Chondrocyte (in vitro differentiated cells): ENCODE results near the gene RAD54L. TPM values are rescaled to one million over a fixed set of nuclear protein-coding genes. Genes with fewer than 3 reads are reported as not detected.

Experiments
- DNase-seq: peaks from one replicate; pipeline ENCODE4 v3.0.0; 2021; ENCODE audit warnings: mixed read lengths, low spot score
- H3K27ac Mint-ChIP-seq: one replicate; pipeline ENCODE4 v1.8.0; 2021; ENCODE audit warnings: mild to moderate bottlenecking, moderate library complexity, mixed read lengths; ENCODE audit not compliant: unreplicated experiment
- H3K27me3 Mint-ChIP-seq: 2 replicates; pipeline ENCODE4 v1.8.0; 2021; ENCODE audit warnings: low read depth, mixed read lengths
- H3K36me3 Mint-ChIP-seq: 2 replicates; pipeline ENCODE4 v1.8.0; 2021; ENCODE audit warnings: low read depth, mixed read lengths
- H3K4me1 Mint-ChIP-seq: 2 replicates; pipeline ENCODE4 v1.8.0; 2021; ENCODE audit warnings: low read depth, mild to moderate bottlenecking, mixed read lengths
- H3K4me3 Mint-ChIP-seq: one replicate; pipeline ENCODE4 v1.8.0; 2021; ENCODE audit warnings: mild to moderate bottlenecking, moderate library complexity, mixed read lengths; ENCODE audit not compliant: unreplicated experiment
- H3K9me3 Mint-ChIP-seq: 2 replicates; pipeline ENCODE4 v1.8.0; 2021; ENCODE audit warnings: low read depth, mixed read lengths
- CTCF ChIP-seq: fragments of 200-600 bp; sonication (generic); IDR thresholded peaks from 2 replicates; pipeline ENCODE4 v1.5.0; 2021; ENCODE audit warnings: antibody characterized with exemption, mild to moderate bottlenecking, moderate library complexity
- total RNA-seq: library from RNA; stranded (reverse); gene quantifications from 3 replicates; pipeline ENCODE4 v1.2.1, GENCODE V29; 2021

RAD54L gene
- total RNA-seq, 1 donor from 2014 or later, result 2.7 TPM

GRCh38 chr1:46301406-46301807, 53.8 kb downstream of the RAD54L start:
- H3K36me3 Mint-ChIP-seq, result peaks cover 16% of the 10 kb centered on the region

GRCh38 chr1:46301808-46302640, 54.5 kb downstream of the RAD54L start:
- peak overlapping the region; percentile 86 for H3K4me3 Mint-ChIP-seq
- peaks cover 48% of the 10 kb centered on the region for H3K4me1 Mint-ChIP-seq
- peak overlapping the region; percentile 99 for H3K27ac Mint-ChIP-seq
- peak; percentile 48 for TF ChIP-seq CTCF
- H3K27me3 Mint-ChIP-seq, result no peaks in the 10 kb centered on the region
- H3K9me3 Mint-ChIP-seq, result no peaks in the 10 kb centered on the region
- peak; percentile 93 for DNase-seq
- peaks cover 10% of the 10 kb centered on the region for H3K36me3 Mint-ChIP-seq

More at GRCh38 chr1:46301406-46301807, 53.8 kb downstream of the RAD54L start:
- Mint-ChIP-seq H3K27me3 (no peaks in the 10 kb centered on the region), H3K4me1 (peaks cover 45% of the 10 kb centered on the region), H3K4me3 (peak overlapping the region; percentile 86), H3K9me3 (no peaks in the 10 kb centered on the region), H3K27ac (peak overlapping the region; percentile 99)
- no peak for DNase-seq
- TF ChIP-seq CTCF, result no peak

- no peaks in the 10 kb centered on the region for H3K27me3 Mint-ChIP-seq
Observed at GRCh38 chr1:46302641-46303037, 55.1 kb downstream of the RAD54L start.

GRCh38 chr1:46303038-46303871, 55.7 kb downstream of the RAD54L start, which contains the start of the genes LRRC41 and UQCRH:
Gene LRRC41 (minus strand): TSS chr1:46303616. CDS start chr1:46303322, 294 bp downstream.
Gene UQCRH (plus strand): TSS chr1:46303698. CDS start chr1:46303767, 69 bp downstream.
- peak; percentile 97 for DNase-seq
- H3K9me3 Mint-ChIP-seq, result no peaks in the 10 kb centered on the region
- peak within 1 kb of the TSS; percentile 99 for H3K27ac Mint-ChIP-seq
- TF ChIP-seq CTCF, result no peak
- peak within 1 kb of the TSS; percentile 86 for H3K4me3 Mint-ChIP-seq
- peaks cover 53% of the 10 kb centered on the region for H3K4me1 Mint-ChIP-seq
- no peaks in the 10 kb centered on the region for H3K27me3 Mint-ChIP-seq
- peaks cover 2% of the 10 kb centered on the region for H3K36me3 Mint-ChIP-seq

More at GRCh38 chr1:46302641-46303037, 55.1 kb downstream of the RAD54L start:
- H3K27ac Mint-ChIP-seq, result peak overlapping the region; percentile 99
- H3K4me1 Mint-ChIP-seq, result peaks cover 52% of the 10 kb centered on the region
- TF ChIP-seq CTCF, result no peak
- H3K36me3 Mint-ChIP-seq, result peaks cover 6% of the 10 kb centered on the region
- H3K9me3 Mint-ChIP-seq, result no peaks in the 10 kb centered on the region
- no peak for DNase-seq
- peak overlapping the region; percentile 86 for H3K4me3 Mint-ChIP-seq

- Mint-ChIP-seq H3K27ac (peak overlapping the region; percentile 99), H3K9me3 (no peaks in the 10 kb centered on the region), H3K4me3 (peak overlapping the region; percentile 86), H3K36me3 (peaks cover 2% of the 10 kb centered on the region), H3K4me1 (peaks cover 47% of the 10 kb centered on the region), H3K27me3 (no peaks in the 10 kb centered on the region)
- TF ChIP-seq CTCF, result peak; percentile 46
- DNase-seq, result no peak
Observed at GRCh38 chr1:46303872-46304326, 56.3 kb downstream of the RAD54L start.
